Measurements from ENCODE around the gene COMMD1. TPM values are rescaled to one million over a fixed set of nuclear protein-coding genes. Genes with fewer than 3 reads are reported as not detected.
A peak's percentile ranks its signal among the peaks of the same experiment; 100 is the strongest.

COMMD1 gene
- total RNA-seq, 1 donor from 2014 or later: 36.1 TPM

DNA sequence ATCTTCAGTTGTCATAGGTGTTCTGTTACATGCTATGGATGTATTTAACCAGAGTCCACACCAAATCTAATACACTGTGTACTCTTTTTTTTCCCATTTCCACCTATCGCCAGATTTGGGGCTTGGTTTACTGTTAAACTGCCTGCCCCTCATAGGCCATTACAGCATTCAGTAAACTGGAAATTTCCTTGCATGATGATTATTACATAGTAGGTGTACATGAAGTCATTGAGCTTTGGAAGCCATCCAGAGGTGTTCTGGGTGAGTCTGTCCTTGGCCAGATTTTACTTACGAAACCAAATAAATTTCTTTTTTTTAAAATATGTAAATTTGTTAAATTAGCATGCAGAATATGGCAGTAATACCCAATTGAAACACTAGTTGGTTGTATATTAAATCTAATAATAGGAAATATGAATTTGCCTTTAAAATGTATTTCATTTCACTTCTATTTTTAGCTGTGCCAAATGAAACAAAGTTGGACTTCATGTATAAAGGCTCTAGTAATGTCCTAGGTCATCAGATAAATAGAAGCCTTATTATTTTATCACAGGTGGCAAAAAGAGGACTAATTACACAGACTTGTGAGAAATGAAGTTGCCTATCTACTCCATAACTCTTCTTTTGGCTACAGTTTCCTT, 60.7 kb downstream of the COMMD1 start:
- no peaks in the 10 kb centered on the region for H3K27me3 Mint-ChIP-seq (ENCODE audit: low read depth)
- peaks cover 3% of the 10 kb centered on the region for H3K36me3 Mint-ChIP-seq
- no peak for DNase-seq (ENCODE audit: low spot score in 2 of 2, unreplicated experiment in 2 of 2)
- H3K27ac Mint-ChIP-seq: no peak overlapping the region
- H3K9me3 Mint-ChIP-seq: peaks cover 6% of the 10 kb centered on the region
- peaks cover 18% of the 10 kb centered on the region for H3K4me1 Mint-ChIP-seq
- no peak overlapping the region for H3K4me3 Mint-ChIP-seq
- TF ChIP-seq, protein P1, sequence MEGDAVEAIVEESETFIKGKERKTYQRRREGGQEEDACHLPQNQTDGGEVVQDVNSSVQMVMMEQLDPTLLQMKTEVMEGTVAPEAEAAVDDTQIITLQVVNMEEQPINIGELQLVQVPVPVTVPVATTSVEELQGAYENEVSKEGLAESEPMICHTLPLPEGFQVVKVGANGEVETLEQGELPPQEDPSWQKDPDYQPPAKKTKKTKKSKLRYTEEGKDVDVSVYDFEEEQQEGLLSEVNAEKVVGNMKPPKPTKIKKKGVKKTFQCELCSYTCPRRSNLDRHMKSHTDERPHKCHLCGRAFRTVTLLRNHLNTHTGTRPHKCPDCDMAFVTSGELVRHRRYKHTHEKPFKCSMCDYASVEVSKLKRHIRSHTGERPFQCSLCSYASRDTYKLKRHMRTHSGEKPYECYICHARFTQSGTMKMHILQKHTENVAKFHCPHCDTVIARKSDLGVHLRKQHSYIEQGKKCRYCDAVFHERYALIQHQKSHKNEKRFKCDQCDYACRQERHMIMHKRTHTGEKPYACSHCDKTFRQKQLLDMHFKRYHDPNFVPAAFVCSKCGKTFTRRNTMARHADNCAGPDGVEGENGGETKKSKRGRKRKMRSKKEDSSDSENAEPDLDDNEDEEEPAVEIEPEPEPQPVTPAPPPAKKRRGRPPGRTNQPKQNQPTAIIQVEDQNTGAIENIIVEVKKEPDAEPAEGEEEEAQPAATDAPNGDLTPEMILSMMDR (IDR thresholded peaks at IDR 0.05; ENCODE audit: unreplicated experiment): peak; percentile 41

DNA sequence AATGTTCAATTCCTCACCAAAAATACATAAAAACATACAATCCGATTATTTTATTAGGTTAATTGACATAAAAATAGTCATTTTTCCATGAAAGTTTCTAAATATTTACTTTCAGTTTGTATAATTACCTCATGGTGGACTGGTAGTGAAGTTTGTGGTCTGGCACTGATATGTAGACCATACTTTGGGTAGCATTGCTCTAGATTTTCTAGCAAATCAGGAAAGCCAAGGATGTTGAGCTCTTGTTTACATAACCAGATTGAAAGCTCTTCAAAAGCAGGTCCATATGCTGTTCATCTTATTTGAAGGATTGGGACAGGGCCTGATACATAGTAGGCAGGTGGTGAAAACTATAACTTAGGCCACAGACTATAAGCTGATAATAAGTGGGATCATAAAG, 61.8 kb downstream of the COMMD1 start:
- no peak for DNase-seq (ENCODE audit: low spot score in 2 of 2, unreplicated experiment in 2 of 2)
- H3K27ac Mint-ChIP-seq: no peak overlapping the region
- no peaks in the 10 kb centered on the region for H3K36me3 Mint-ChIP-seq
- TF ChIP-seq, protein P1 (IDR thresholded peaks at IDR 0.05; ENCODE audit: unreplicated experiment): no peak
- H3K9me3 Mint-ChIP-seq: no peaks in the 10 kb centered on the region
- no peak overlapping the region for H3K4me3 Mint-ChIP-seq
- no peaks in the 10 kb centered on the region for H3K27me3 Mint-ChIP-seq (ENCODE audit: low read depth)
- H3K4me1 Mint-ChIP-seq: peaks cover 25% of the 10 kb centered on the region

DNA sequence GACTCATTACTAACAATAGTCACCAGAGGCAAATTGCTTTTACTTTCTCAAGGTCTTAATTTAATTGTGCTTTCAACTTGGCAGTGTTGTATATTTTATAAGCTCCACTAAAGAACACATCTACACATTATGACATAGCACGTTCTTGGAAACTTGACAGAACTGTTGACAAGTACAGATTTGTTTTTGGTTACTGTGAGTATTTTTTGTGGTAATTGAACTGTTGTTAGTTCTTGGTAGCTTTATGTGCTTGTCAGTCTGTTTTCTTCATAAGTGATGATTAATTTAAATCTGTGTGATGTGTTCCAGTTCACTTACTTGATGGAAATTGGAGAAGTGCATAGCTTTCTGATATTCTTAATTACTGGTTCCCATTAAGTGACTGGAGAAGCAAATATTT, 63.9 kb downstream of the COMMD1 start:
- Mint-ChIP-seq H3K27ac (peak overlapping the region; percentile 43), H3K9me3 (no peaks in the 10 kb centered on the region), H3K4me3 (no peak overlapping the region), H3K36me3 (no peaks in the 10 kb centered on the region), H3K4me1 (peaks cover 26% of the 10 kb centered on the region), H3K27me3 (ENCODE audit: low read depth) (no peaks in the 10 kb centered on the region)
- TF ChIP-seq, protein P1 (IDR thresholded peaks at IDR 0.05; ENCODE audit: unreplicated experiment): no peak
- no peak for DNase-seq (ENCODE audit: low spot score in 2 of 2, unreplicated experiment in 2 of 2)

DNA sequence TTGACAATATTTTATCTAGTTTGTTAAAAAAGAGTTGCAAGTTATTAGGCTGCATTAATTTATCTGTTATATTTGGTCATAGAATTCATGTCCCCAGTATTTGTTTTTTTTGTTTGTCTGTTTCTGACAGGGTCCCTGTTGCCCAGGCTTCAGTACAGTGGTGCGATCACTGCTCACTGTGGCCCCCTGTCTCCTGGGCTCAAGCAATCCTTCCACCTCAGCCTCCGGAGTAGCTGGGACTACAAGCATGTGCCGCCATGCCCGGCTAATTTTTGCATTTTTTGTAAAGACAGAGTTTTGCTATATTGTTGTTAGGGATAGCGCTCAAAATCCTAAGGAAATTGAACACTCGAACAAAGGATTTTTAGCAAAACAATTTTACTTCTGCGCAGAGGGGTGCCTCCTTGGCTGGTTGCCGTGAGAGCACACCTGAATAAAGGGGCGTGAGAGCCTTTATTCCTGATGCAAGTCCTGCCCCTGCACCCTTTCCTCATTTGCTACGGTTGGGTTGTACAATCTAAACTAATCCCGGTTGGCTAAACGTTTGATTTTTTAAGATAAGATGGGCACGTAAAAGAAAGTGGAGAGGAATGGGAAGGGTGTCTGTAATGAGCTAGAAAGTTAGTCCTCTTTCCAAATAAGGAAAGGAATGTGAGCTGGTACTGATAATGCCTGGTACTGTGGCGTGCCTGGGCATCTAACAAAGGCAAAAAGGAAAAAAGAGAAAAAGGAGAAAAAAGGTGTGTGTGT, 65.5 kb downstream of the COMMD1 start:
- Mint-ChIP-seq H3K4me3 (peak overlapping the region; percentile 40), H3K27ac (peak overlapping the region; percentile 94), H3K4me1 (peaks cover 32% of the 10 kb centered on the region), H3K9me3 (no peaks in the 10 kb centered on the region), H3K36me3 (no peaks in the 10 kb centered on the region), H3K27me3 (ENCODE audit: low read depth) (no peaks in the 10 kb centered on the region)
- DNase-seq (ENCODE audit: low spot score in 2 of 2, unreplicated experiment in 2 of 2): no peak
- TF ChIP-seq, protein P1 (IDR thresholded peaks at IDR 0.05; ENCODE audit: unreplicated experiment): no peak

DNA sequence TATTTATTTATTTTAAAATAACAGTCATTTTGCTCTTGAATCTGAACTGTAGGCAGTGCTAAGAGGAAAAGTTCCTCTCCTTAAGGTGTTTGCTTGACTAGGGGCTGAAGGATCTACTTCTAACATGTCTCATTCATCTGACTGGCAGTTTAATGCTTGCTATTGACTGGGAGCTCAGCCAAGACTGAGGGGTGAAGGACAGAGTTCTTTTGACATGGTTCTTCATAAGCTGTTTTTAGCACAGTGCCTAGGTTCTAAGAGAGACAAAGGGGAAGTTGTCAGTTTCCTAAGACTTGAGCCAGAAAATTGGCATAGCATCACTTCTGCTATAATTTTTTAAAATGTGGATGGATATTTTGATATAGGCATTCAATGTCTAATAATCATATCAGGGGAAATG, 73.0 kb downstream of the COMMD1 start:
- Mint-ChIP-seq H3K4me1 (peaks cover 13% of the 10 kb centered on the region), H3K9me3 (peaks cover 22% of the 10 kb centered on the region), H3K36me3 (peaks cover 24% of the 10 kb centered on the region), H3K4me3 (no peak overlapping the region), H3K27me3 (ENCODE audit: low read depth) (no peaks in the 10 kb centered on the region), H3K27ac (peak overlapping the region; percentile 43)
- no peak for DNase-seq (ENCODE audit: low spot score in 2 of 2, unreplicated experiment in 2 of 2)
- TF ChIP-seq, protein P1 (IDR thresholded peaks at IDR 0.05; ENCODE audit: unreplicated experiment): no peak
